Endometrium (tissue), 2 donors: ENCODE results near the gene LGALS8.
"Not testable (repeated sequence)": the region's sequence is repeated elsewhere in the genome, so short reads cannot be mapped to it uniquely, and the experiment has no call there.

Source experiments
- FAIRE-seq: peaks from 2 replicates; lab custom pipeline; 2012; peaks lifted over from hg19 to GRCh38; lab: Jason Lieb, UNC
- donor health status: control.
- donor health status: control.

Gene LGALS8

GRCh38 chr1:236523704-236524141 lies at the start of gene LGALS8:
LGALS8 (plus strand) TSS chr1:236523982; CDS start chr1:236526071, 2,089 bp downstream.
- no peak for FAIRE-seq

- no peak for FAIRE-seq
Observed at GRCh38 chr1:236476019-236476418, 47.8 kb upstream of the LGALS8 start.

GRCh38 chr1:236480758-236481436 lies 42.9 kb upstream of the LGALS8 start:
- no peak for FAIRE-seq

DNA sequence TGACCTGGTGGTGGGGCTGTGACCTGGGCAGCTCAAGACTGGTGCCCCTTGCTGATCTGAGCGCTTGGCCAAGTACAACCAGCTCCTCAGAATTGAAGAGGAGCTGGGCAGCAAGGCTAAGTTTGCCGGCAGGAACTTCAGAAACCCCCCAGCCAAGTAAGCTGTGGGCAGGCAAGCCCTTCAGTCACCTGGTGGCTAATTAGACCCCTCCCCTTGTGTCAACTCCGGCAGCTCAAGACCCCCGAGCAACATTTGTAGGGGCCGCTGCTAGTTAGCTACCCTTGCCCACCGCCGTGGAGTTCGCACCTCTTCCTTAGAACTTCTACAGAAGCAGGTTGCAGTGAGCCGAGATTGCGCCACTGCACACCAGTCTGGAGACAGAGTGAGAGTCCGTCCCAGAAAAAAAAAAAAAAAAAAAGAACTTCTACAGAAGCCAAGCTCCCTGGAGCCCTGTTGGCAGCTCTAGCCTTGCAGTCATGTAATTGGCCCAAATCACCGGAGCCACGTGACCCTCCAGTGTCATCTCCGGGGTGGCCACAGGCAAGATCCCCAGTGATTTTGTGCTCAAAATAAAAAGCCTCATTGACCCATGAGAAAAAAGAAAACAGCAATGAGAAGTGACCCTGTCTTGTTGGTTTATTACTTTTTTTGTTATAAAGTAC lies 39.3 kb upstream of the LGALS8 start:
- no peak for FAIRE-seq

DNA sequence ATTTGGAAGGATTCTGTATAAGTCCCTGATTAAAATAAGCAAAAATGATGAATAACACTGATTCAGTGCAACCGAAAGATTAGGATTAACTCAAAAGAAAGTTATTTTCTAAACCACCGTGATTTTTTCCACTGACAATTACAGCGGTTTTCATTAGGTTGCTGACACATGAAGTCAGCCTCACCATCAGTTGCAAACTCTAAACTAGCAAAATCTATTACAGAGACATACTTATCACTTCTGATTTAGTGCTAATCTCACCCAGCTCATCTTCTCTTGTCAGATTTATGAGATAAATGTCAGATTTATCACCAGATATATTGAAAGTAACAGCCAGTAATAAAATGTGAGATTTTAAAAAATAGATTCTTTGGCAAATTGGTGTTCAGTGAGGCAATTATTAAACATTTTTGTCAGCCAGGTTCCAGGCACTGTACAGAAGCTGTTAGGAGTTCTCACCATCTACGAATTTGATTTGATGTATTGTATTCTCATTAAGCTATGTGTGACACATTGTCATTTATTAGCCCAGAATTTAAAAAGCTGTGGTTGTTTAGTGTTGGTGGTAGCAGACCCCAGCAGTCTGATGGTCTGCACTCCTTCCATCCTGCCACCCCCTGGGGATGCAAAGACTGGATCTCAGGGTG lies 37.3 kb upstream of the LGALS8 start:
- no peak for FAIRE-seq

GRCh38 chr1:236489161-236489560 lies 34.6 kb upstream of the LGALS8 start:
- not testable (repeated sequence) for FAIRE-seq

DNA sequence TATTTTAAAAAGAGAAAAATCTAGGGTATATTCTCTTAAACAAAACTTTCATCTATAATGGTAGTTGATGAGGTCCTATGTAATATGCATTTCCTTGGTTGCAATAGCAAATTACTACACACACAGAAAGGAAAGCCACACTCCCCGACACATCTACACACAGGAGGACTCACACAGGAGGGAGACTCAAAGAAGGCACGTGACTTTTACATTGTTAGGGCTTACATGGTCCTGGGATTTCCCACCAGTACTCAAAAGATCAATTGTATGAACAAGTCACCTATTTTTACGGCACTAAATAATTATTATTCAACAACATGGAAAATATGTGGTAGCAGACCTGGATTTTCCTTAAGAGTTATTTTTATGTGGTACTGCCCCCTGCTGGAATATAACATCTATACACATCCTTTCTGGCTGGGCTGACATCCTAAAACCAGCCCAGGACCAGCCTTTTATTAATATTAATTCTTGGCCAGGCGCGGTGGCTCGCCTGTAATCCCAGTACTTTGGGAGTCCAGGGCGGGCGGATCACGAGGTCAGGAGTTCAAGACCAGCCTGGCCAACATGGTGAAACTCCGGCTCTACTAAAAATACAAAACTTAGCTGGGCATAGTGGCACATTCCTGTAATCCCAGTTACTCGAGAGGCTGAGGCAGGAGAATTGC lies 33.9 kb upstream of the LGALS8 start:
- no peak for FAIRE-seq

GRCh38 chr1:236491469-236492136 lies 32.2 kb upstream of the LGALS8 start:
- no peak for FAIRE-seq

GRCh38 chr1:236492378-236492777 lies 31.4 kb upstream of the LGALS8 start:
- FAIRE-seq, result no peak

GRCh38 chr1:236494082-236494481 lies 29.7 kb upstream of the LGALS8 start:
- no peak for FAIRE-seq

GRCh38 chr1:236494586-236495466 lies 29.0 kb upstream of the LGALS8 start:
- no peak for FAIRE-seq

- no peak for FAIRE-seq
Observed at GRCh38 chr1:236495467-236496112, 28.2 kb upstream of the LGALS8 start.

- FAIRE-seq, result no peak
Observed at GRCh38 chr1:236497908-236498307, 25.9 kb upstream of the LGALS8 start.

GRCh38 chr1:236501093-236501492 lies 22.7 kb upstream of the LGALS8 start:
- FAIRE-seq, result no peak

- no peak for FAIRE-seq
Observed at GRCh38 chr1:236502579-236502971, 21.2 kb upstream of the LGALS8 start.

GRCh38 chr1:236502972-236503639 lies 20.7 kb upstream of the LGALS8 start:
- no peak for FAIRE-seq

- not testable (repeated sequence) for FAIRE-seq
Observed at GRCh38 chr1:236504338-236504737, 19.4 kb upstream of the LGALS8 start.

DNA sequence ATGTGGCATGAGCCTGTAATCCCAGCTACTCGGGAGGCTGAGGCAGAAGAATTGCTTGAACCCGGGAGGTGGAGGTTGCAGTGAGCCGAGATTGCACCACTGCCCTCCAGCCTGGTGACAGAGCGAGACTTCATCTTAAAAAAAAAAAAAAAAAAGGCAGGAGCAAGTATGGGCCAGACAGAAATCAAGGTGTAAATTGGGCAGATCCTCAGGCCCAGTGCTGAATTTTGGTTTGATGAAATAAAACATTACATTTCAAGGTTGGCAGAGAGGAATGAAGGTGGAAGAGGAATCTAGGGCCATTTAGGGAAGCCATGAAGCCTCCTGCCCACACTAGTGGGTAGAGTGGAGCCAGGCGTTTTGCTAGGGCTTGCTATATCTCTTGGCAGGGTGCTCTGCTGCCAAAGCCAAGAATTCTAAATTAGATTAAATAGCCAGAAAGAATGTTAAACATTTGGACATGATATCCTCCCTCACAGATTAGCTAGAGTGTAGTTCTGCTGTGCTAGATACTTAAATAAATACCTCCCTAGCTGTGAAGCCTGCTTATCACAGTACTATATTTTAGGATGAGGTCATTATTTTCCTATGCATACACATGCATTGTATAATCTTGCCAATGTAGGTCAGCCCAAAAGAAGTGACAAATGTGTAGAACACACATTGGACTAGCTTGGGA lies 16.6 kb upstream of the LGALS8 start:
- FAIRE-seq, result no peak

DNA sequence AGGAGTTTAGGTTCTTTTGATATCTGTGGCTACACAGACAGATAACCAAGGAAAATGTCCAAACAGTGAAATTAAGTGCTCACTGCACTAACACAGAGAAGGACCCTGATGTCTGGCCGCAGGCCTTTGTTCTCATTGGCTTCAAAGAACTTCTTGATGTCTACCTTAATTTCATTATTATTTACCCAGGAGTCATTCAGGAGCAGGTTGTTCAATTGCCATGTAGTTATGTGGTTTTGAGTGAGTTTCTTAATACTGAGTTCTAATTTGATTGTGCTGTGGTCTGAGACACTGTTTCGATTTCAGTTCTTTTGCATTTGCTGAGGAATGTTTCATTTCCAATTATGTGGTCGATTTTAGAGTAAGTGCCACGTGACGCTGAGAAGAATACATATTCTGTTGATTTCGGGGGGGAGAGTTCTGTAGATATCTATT lies 15.2 kb upstream of the LGALS8 start:
- FAIRE-seq, result no peak
